HG02763 (cell line): ENCODE data around the gene LHX4.
A peak's percentile ranks its signal among the peaks of the same experiment; 100 is the strongest.

Experiments
- ATAC-seq: cut with Tn5 transposase; IDR thresholded peaks from one replicate; pipeline ENCODE4 v1.9.1; 2021; ENCODE audit warnings: mild to moderate bottlenecking, moderate library complexity; ENCODE audit not compliant: unreplicated experiment

The LHX4 gene

GRCh38 chr1:180241716-180242544 is 11.9 kb downstream of the LHX4 start:
- no peak for ATAC-seq

GRCh38 chr1:180243517-180244221 is 13.6 kb downstream of the LHX4 start:
- ATAC-seq = no peak

GRCh38 chr1:180244840-180245239 is 14.8 kb downstream of the LHX4 start:
- no peak for ATAC-seq

- no peak for ATAC-seq
Observed at GRCh38 chr1:180246579-180246978, 16.5 kb downstream of the LHX4 start.

- ATAC-seq = no peak
Observed at GRCh38 chr1:180247061-180247460, 17.0 kb downstream of the LHX4 start.

- ATAC-seq = no peak
Observed at GRCh38 chr1:180247580-180247979, 17.5 kb downstream of the LHX4 start.

GRCh38 chr1:180248176-180248575 is 18.1 kb downstream of the LHX4 start:
- no peak for ATAC-seq

GRCh38 chr1:180248731-180249681 is 18.9 kb downstream of the LHX4 start:
- ATAC-seq = no peak

GRCh38 chr1:180249725-180250498 is 19.8 kb downstream of the LHX4 start:
- no peak for ATAC-seq

GRCh38 chr1:180250499-180250770 is 20.4 kb downstream of the LHX4 start:
- ATAC-seq = no peak

GRCh38 chr1:180250883-180251509 is 20.9 kb downstream of the LHX4 start:
- ATAC-seq = no peak

- ATAC-seq = no peak
Observed at GRCh38 chr1:180251526-180252305, 21.7 kb downstream of the LHX4 start.

GRCh38 chr1:180252638-180253536 is 22.8 kb downstream of the LHX4 start:
- ATAC-seq = peak; percentile 56

- no peak for ATAC-seq
Observed at GRCh38 chr1:180253585-180254495, 23.8 kb downstream of the LHX4 start.

- ATAC-seq = no peak
Observed at GRCh38 chr1:180254496-180254819, 24.4 kb downstream of the LHX4 start.

GRCh38 chr1:180254854-180255253 is 24.8 kb downstream of the LHX4 start:
- ATAC-seq = no peak

GRCh38 chr1:180255536-180256340 is 25.7 kb downstream of the LHX4 start:
- ATAC-seq = no peak
